GM11168 (cell line): ENCODE results near the gene STYX.
"Not testable (repeated sequence)": the region's sequence is repeated elsewhere in the genome, so short reads cannot be mapped to it uniquely, and the experiment has no call there.

ENCODE experiments used
- in situ Hi-C: fragments of 300-500 bp; cut with MboI; formaldehyde crosslinking; loops from one replicate; pipeline ENCODE4 v1.12.0; 2022; ENCODE audit warnings: low sequenced_read_pairs; ENCODE audit not compliant: unreplicated experiment

Gene STYX

GRCh38 chr14:52723514-52724359, 6.2 kb upstream of the STYX start:
- in situ Hi-C loops = no loop called here

- in situ Hi-C loops = no loop called here
Observed at GRCh38 chr14:52724360-52724644, 5.7 kb upstream of the STYX start.

- in situ Hi-C loops = not testable (repeated sequence)
Observed at GRCh38 chr14:52727509-52727908, 2.5 kb upstream of the STYX start.

- in situ Hi-C loops = not testable (repeated sequence)
Observed at GRCh38 chr14:52729035-52729434, 931 bp upstream of the STYX start.

DNA sequence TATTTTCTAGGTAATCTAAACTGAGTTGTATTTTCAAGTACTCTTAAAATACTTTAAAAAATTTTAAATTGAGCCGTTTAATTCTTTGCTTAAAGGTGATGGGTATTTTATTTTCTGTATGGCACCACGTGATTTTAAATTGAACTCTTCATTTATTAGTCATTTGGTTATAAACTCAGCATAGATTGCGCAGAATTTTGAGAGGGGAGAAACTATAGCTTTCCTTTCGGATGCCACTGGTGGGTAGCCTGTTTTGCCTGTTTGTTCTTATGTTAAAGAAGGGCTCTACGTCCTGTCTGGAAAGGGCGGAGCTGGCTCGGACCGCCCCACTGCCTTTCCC, 411 bp upstream of the STYX start:
- in situ Hi-C loops = no loop called here

GRCh38 chr14:52730709-52731111, 744 bp downstream of the STYX start:
- in situ Hi-C loops = no loop called here

DNA sequence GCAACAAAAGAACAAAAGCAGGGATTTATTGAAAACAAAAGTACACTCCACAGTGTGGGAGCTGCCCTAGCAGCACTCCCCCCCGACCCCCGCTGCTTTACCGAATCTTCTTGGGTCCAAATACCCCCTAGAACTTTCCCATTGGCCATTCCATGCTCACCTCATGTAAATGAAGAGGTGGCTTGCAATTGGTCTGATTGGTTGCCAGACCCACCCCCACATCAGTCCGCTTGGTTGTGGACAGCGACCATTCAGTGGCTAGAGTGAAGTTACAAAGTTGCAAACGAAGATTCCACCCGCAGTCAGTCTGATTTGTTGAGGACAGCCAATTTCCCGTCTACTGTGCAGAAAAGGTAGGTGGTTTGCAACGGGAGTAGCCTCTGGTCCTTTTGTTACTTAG, 3.9 kb downstream of the STYX start:
- in situ Hi-C loops = no loop called here

DNA sequence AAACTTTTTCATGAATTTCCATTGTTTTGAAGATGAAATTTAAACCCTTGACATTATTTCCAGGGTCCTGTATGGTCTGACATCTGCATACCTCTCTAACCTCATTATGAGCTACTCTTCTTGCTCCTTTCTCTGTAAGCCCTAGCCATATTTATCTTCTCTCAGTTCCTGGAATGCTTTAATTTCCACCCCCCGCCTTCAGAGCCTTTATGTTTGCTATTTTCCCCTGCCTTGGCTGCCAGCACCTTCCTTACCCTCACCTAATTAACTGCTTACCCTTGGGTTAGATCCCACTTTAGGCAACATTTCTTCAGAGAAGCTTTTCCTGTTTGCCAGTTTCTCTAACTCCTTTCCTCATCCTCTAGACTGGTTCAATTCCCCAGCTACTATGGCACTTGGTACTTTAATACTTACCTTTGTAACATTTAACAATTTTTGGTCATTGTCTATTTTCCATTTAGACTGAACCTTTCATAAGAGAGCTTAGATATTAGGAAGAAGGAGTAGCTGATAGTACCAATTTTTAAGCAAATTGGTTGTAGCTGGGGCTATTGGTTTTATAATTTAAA, 6.0 kb downstream of the STYX start:
- in situ Hi-C loops = no loop called here

- in situ Hi-C loops = no loop called here
Observed at GRCh38 chr14:52738409-52738808, 8.4 kb downstream of the STYX start.

GRCh38 chr14:52740751-52741150, 10.8 kb downstream of the STYX start:
- in situ Hi-C loops = no loop called here

DNA sequence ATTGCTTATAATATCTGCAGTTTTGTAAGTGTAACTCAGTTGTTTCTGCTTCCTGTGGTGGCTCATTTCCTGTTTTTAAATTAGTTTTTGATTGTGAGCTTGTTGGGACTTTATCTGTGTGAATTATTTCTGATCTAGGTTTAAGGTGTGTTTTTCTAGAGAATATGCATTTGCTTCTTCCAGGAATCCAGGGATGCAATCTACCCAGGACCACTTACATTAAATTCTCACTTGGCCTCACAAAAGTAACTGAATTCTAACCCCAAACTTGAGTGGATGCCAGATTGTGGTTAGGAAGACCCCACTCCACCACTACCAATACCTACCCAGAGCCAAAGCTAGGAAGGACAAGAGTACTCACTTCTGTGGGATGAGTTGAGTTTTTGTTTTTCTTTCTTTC, 11.9 kb downstream of the STYX start:
- in situ Hi-C loops = no loop called here

GRCh38 chr14:52748647-52749292, 18.8 kb downstream of the STYX start:
- in situ Hi-C loops = no loop called here

DNA sequence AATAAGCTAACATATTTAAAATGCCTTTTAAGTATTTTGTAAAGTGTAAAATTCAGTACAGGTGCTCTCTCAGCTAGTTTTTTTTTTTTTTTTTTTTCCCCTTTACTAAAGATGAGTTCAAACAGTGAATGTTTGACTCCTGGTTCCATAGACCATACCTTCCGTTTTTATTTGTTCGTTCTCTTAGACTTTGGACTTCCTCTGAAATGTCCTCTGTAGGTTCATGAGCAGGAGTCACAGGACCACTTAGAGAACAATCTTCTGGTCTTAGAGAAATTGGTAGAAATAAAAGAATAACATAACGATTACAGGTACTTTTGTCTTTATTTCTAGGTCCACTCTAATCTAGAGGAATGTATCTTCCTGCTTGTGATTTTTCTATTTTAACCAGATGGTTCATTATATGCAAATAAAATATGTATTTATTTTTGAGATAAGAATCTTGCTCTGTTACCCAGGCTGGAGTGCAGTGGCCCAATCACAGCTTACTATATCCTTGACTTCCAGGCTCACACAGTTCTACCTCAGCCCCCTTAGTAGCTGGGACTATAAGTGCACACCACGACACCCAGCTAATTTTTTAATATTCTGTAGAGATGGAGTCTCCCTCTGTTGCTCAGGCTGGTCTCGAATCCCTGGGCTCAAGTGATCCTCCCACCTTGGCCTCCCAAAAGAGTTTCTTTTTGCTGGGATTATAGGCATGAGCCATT, 25.8 kb downstream of the STYX start:
- in situ Hi-C loops = no loop called here

GRCh38 chr14:52759145-52759544, 29.2 kb downstream of the STYX start:
- in situ Hi-C loops = no loop called here

DNA sequence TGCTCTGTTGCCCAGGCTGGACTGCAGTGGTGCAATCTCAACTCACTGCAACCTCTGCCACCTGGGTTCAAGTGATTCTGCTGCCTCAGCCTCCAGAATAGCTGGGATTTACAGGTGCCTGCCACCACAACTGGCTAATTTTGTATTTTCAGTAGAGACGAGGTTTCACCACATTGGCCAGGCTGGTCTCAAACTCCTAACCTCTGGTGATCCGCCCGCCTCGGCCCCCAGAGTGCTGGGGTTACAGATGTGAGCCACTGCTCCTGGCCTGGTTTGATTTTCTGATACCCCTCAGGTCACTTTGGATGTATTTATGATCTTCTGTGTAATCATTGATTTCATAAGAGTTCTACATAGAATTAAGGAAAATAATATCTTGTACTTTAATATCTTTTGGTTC, 33.0 kb downstream of the STYX start:
- in situ Hi-C loops = not testable (repeated sequence)

GRCh38 chr14:52767058-52767833, 37.3 kb downstream of the STYX start:
- in situ Hi-C loops = no loop called here

GRCh38 chr14:52769887-52770286, 39.9 kb downstream of the STYX start:
- in situ Hi-C loops = no loop called here

GRCh38 chr14:52776816-52777215, 46.9 kb downstream of the STYX start:
- in situ Hi-C loops = no loop called here

GRCh38 chr14:52778702-52779101, 48.7 kb downstream of the STYX start:
- in situ Hi-C loops = no loop called here

DNA sequence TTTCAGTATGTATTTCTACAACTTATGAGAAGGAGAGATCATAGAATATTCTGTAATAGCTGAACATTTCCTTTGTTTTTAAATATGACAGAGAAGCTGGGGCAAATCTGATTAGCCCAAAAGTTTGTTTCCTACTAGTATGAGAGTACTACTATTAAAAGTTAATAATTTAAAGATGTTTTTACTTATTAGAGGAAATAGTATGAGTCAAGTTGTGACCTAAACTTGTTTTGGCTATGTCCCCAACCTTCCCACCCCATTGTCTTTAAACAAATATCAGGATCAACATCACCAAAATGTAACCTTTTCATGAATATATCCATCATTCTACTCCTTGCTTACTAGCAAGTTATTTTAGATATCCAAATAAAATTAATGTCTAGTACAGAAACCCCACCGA, 50.9 kb downstream of the STYX start:
- in situ Hi-C loops = no loop called here
